Mesothelial cell of epicardium (in vitro differentiated cells): ENCODE measurements around the gene KLHL1. TPM values are rescaled to one million over a fixed set of nuclear protein-coding genes. Genes with fewer than 3 reads are reported as not detected.

Experiments used
- DNase-seq, 2 experiments: peaks; one replicate each; pipeline ENCODE4 v3.0.0; 2021; ENCODE audit warnings: low spot score in 2 of 2; ENCODE audit not compliant: unreplicated experiment in 2 of 2
- H3K27ac Mint-ChIP-seq: 2 replicates; pipeline ENCODE4 v1.8.0; 2021; ENCODE audit warnings: mixed read lengths
- H3K27me3 Mint-ChIP-seq: 2 replicates; pipeline ENCODE4 v1.8.0; 2021; ENCODE audit warnings: low read depth, mixed read lengths
- H3K36me3 Mint-ChIP-seq: 2 replicates; pipeline ENCODE4 v1.8.0; 2021; ENCODE audit warnings: mixed read lengths
- H3K4me1 Mint-ChIP-seq: 2 replicates; pipeline ENCODE4 v1.8.0; 2021; ENCODE audit warnings: mixed read lengths
- H3K4me3 Mint-ChIP-seq: 2 replicates; pipeline ENCODE4 v1.8.0; 2021; ENCODE audit warnings: mild to moderate bottlenecking, moderate library complexity, mixed read lengths
- H3K9me3 Mint-ChIP-seq: 2 replicates; pipeline ENCODE4 v1.8.0; 2021; ENCODE audit warnings: mixed read lengths
- total RNA-seq: library from RNA; stranded (reverse); gene quantifications from 3 replicates; pipeline ENCODE4 v1.2.1, GENCODE V29; 2021
- TF ChIP-seq, protein P1 (sequence below): fragments of 200-600 bp; sonication (generic); IDR thresholded peaks from one replicate; pipeline ENCODE4 v1.5.0; 2021; ENCODE audit warnings: antibody characterized with exemption; ENCODE audit not compliant: unreplicated experiment

KLHL1 gene
- total RNA-seq, 1 donor from 2014 or later, result not detected

GRCh38 chr13:70088926-70089325 is 19.3 kb downstream of the KLHL1 start:
- Mint-ChIP-seq H3K36me3 (no peaks in the 10 kb centered on the region), H3K27ac (no peak overlapping the region), H3K27me3 (peaks cover 1% of the 10 kb centered on the region), H3K4me3 (no peak overlapping the region), H3K9me3 (no peaks in the 10 kb centered on the region), H3K4me1 (no peaks in the 10 kb centered on the region)
- no peak for DNase-seq
- TF ChIP-seq, protein P1, sequence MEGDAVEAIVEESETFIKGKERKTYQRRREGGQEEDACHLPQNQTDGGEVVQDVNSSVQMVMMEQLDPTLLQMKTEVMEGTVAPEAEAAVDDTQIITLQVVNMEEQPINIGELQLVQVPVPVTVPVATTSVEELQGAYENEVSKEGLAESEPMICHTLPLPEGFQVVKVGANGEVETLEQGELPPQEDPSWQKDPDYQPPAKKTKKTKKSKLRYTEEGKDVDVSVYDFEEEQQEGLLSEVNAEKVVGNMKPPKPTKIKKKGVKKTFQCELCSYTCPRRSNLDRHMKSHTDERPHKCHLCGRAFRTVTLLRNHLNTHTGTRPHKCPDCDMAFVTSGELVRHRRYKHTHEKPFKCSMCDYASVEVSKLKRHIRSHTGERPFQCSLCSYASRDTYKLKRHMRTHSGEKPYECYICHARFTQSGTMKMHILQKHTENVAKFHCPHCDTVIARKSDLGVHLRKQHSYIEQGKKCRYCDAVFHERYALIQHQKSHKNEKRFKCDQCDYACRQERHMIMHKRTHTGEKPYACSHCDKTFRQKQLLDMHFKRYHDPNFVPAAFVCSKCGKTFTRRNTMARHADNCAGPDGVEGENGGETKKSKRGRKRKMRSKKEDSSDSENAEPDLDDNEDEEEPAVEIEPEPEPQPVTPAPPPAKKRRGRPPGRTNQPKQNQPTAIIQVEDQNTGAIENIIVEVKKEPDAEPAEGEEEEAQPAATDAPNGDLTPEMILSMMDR, result no peak

GRCh38 chr13:70087247-70087646 is 21.0 kb downstream of the KLHL1 start:
- Mint-ChIP-seq H3K27me3 (peaks cover 1% of the 10 kb centered on the region), H3K4me1 (no peaks in the 10 kb centered on the region)

GRCh38 chr13:70080012-70080411 is 28.2 kb downstream of the KLHL1 start:
- H3K27ac Mint-ChIP-seq, result no peak overlapping the region
- no peaks in the 10 kb centered on the region for H3K36me3 Mint-ChIP-seq
- H3K4me1 Mint-ChIP-seq, result no peaks in the 10 kb centered on the region
- H3K4me3 Mint-ChIP-seq, result no peak overlapping the region
- TF ChIP-seq, protein P1, result no peak
- H3K27me3 Mint-ChIP-seq, result peaks cover 2% of the 10 kb centered on the region
- DNase-seq, result no peak
- no peaks in the 10 kb centered on the region for H3K9me3 Mint-ChIP-seq

More at GRCh38 chr13:70087247-70087646, 21.0 kb downstream of the KLHL1 start:
- no peaks in the 10 kb centered on the region for H3K36me3 Mint-ChIP-seq
- no peak overlapping the region for H3K4me3 Mint-ChIP-seq
- no peaks in the 10 kb centered on the region for H3K9me3 Mint-ChIP-seq
- TF ChIP-seq, protein P1, result no peak
- no peak for DNase-seq
- H3K27ac Mint-ChIP-seq, result no peak overlapping the region

DNA sequence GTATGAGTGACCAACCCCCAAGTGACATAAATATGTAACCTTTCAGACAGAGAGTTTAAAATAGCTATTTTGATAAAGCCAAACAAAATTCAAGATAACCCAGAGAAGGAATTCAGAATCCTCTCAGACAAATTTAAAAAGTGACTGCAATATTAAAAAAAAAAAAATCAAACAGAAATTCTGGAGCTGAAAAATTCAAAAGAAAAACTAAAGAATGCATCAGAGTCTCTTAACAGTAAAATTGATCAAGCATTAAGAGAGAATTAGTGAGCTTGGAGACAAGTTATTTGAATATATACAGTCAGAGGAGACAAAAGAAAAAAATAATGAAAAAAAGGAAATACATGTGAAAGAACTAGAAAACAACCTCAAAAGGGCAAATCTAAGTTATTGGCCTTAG is 53.7 kb downstream of the KLHL1 start:
- DNase-seq, result no peak
- Mint-ChIP-seq H3K4me3 (no peak overlapping the region), H3K27me3 (no peaks in the 10 kb centered on the region), H3K36me3 (peaks cover 4% of the 10 kb centered on the region), H3K9me3 (peaks cover 24% of the 10 kb centered on the region), H3K27ac (no peak overlapping the region), H3K4me1 (no peaks in the 10 kb centered on the region)
- TF ChIP-seq, protein P1, result no peak

GRCh38 chr13:70051531-70051930 is 56.7 kb downstream of the KLHL1 start:
- Mint-ChIP-seq H3K9me3 (peaks cover 21% of the 10 kb centered on the region), H3K27ac (no peak overlapping the region), H3K4me1 (no peaks in the 10 kb centered on the region), H3K36me3 (peaks cover 4% of the 10 kb centered on the region), H3K4me3 (no peak overlapping the region), H3K27me3 (no peaks in the 10 kb centered on the region)
- no peak for DNase-seq
- TF ChIP-seq, protein P1, result no peak

DNA sequence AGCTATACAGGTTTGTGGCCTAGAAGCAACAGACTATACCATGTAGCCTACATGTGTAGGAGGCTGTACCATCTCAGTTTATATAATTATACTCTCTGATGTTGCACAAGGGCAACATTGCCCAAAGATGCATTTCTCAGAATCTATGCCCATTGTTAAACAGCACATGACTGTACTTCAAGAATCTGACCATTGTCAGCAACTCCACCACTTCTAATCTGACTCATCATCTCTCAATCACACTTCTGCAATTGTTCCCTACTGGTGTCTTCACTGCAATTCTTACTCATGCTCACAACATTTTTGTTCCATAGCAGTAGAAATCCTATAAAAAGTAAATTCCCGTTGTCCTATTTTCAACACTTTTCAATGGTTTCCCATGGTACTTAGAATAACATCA is 64.6 kb downstream of the KLHL1 start:
- Mint-ChIP-seq H3K27me3 (no peaks in the 10 kb centered on the region), H3K36me3 (no peaks in the 10 kb centered on the region), H3K27ac (no peak overlapping the region), H3K9me3 (no peaks in the 10 kb centered on the region), H3K4me1 (no peaks in the 10 kb centered on the region), H3K4me3 (no peak overlapping the region)
- TF ChIP-seq, protein P1, result no peak
- DNase-seq, result no peak
